NB4 (cell line): ENCODE data around the gene EPHB1.

ENCODE experiments used
- DNase-seq: peaks from one replicate; pipeline ENCODE4 v3.0.0; 2010; ENCODE audit warnings: low read depth
- H3K4me3 ChIP-seq: one replicate; pipeline ENCODE4 v1.5.1; 2011; ENCODE audit warnings: mild to moderate bottlenecking, low read depth, low read length, moderate library complexity
- CTCF ChIP-seq: IDR thresholded peaks from one replicate; pipeline ENCODE4 v1.5.1; 2012; ENCODE audit warnings: low read depth, low read length
- MAX ChIP-seq: IDR thresholded peaks from 2 replicates; pipeline ENCODE4 v1.6.1; 2011; ENCODE audit warnings: low read depth, low read length
- MYC ChIP-seq: IDR thresholded peaks from 2 replicates; pipeline ENCODE4 v1.6.1; 2011; ENCODE audit warnings: low read depth, low read length
- POLR2A ChIP-seq: IDR thresholded peaks from 2 replicates; pipeline ENCODE4 v1.6.1; 2011; ENCODE audit warnings: mild to moderate bottlenecking; ENCODE audit not compliant: insufficient read length; ENCODE audit errors: extremely low read depth

EPHB1 gene

GRCh38 chr3:134892761-134893160, 97.7 kb downstream of the EPHB1 start:
- no peak for DNase-seq
- no peak for TF ChIP-seq POLR2A
- TF ChIP-seq CTCF, result no peak
- TF ChIP-seq MAX, result no peak
- TF ChIP-seq MYC, result no peak
- H3K4me3 ChIP-seq, result no peak overlapping the region

- no peak overlapping the region for H3K4me3 ChIP-seq
- no peak for DNase-seq
- TF ChIP-seq CTCF (no peak), MAX (no peak), POLR2A (no peak), MYC (no peak)
Measured at GRCh38 chr3:134894533-134894932, 99.5 kb downstream of the EPHB1 start.

GRCh38 chr3:134895181-134895580, 100.1 kb downstream of the EPHB1 start:
- no peak for DNase-seq
- TF ChIP-seq MYC, result no peak
- no peak for TF ChIP-seq MAX
- TF ChIP-seq POLR2A, result no peak
- TF ChIP-seq CTCF, result no peak
- no peak overlapping the region for H3K4me3 ChIP-seq

- H3K4me3 ChIP-seq, result no peak overlapping the region
- DNase-seq, result no peak
- no peak for TF ChIP-seq POLR2A
- no peak for TF ChIP-seq MYC
- no peak for TF ChIP-seq CTCF
- no peak for TF ChIP-seq MAX
Measured at GRCh38 chr3:134896141-134896540, 101.1 kb downstream of the EPHB1 start.

GRCh38 chr3:134896696-134897095, 101.6 kb downstream of the EPHB1 start:
- no peak for TF ChIP-seq CTCF
- no peak for TF ChIP-seq POLR2A
- TF ChIP-seq MYC, result no peak
- no peak for TF ChIP-seq MAX
- DNase-seq, result no peak
- no peak overlapping the region for H3K4me3 ChIP-seq
